ENCODE measurements around the gene CCR8.
"Not testable (repeated sequence)": the region's sequence is repeated elsewhere in the genome, so short reads cannot be mapped to it uniquely, and the experiment has no call there.

Gene CCR8

DNA sequence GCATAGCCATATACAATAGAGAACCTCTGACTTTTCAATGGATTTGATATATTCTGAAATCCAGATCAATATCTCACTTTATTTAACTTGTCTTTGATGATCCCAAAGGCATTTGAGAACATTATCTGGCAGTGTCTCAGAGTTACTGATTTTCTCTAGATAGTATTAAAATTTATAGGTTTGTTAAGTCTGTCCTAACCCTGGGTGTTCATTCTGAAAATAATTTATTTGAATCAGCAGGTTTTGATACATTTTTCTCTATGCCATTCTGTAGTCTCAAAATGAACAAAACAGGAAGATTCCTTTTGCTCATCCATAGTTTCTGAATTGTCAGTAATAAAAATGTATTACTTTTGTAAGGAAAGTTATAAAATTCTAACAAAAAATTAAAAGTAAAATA, 14.3 kb downstream of the CCR8 start:
- TF ChIP-seq, protein P1, sequence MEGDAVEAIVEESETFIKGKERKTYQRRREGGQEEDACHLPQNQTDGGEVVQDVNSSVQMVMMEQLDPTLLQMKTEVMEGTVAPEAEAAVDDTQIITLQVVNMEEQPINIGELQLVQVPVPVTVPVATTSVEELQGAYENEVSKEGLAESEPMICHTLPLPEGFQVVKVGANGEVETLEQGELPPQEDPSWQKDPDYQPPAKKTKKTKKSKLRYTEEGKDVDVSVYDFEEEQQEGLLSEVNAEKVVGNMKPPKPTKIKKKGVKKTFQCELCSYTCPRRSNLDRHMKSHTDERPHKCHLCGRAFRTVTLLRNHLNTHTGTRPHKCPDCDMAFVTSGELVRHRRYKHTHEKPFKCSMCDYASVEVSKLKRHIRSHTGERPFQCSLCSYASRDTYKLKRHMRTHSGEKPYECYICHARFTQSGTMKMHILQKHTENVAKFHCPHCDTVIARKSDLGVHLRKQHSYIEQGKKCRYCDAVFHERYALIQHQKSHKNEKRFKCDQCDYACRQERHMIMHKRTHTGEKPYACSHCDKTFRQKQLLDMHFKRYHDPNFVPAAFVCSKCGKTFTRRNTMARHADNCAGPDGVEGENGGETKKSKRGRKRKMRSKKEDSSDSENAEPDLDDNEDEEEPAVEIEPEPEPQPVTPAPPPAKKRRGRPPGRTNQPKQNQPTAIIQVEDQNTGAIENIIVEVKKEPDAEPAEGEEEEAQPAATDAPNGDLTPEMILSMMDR (IDR thresholded peaks at IDR 0.05; ENCODE audit: extremely low read depth, insufficient read depth, missing control alignments): no peak
- DNase-seq (ENCODE audit: low spot score): no peak
- in situ Hi-C loops (cut with MboI; ENCODE audit: low pct_unique_long_range_greater_than_20kb, low sequenced_read_pairs, unreplicated experiment): no loop called here

GRCh38 chr3:39344746-39345344, 15.3 kb downstream of the CCR8 start:
- no peak for DNase-seq (ENCODE audit: low spot score)
- TF ChIP-seq, protein P1 (IDR thresholded peaks at IDR 0.05; ENCODE audit: extremely low read depth, insufficient read depth, missing control alignments): no peak
- in situ Hi-C loops (cut with MboI; ENCODE audit: low pct_unique_long_range_greater_than_20kb, low sequenced_read_pairs, unreplicated experiment): no loop called here

DNA sequence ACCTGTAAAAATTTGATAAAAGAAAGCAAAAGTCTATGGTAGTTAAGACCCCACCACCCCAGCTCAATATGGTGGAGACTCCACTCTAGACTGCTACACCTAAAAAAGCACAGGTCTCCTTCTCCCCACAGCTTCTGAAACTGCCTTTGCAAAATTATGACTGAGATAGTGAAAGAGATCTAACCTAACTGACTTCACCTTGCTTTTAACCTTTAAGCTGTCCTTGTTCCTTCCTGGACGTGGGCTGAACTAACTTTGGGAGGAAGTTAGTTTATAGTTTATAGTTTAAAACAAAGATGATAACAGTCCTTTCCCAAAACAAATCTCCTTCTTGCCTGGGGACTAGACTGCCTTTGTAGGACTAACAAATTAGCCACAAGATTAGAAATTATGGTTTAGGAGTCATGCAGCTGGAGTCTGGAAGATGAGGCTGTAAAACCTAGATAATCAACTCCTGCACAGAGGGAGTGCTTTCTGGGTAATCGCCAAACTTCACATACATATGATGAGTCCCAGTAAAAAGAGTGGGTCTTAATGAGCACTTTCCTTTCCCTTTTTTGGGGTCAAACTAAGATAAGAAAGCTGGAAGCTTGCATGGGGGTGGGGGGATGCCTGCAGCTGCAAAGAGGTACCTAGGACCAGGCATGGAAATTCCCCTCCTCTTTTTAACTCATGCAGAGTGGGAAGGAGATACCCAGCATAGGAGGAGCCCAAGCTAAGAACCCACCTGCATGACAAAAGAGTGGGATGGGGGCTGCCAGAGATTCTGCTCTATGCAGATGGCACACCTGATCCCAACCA, 17.5 kb downstream of the CCR8 start:
- TF ChIP-seq, protein P1 (IDR thresholded peaks at IDR 0.05; ENCODE audit: extremely low read depth, insufficient read depth, missing control alignments): no peak
- in situ Hi-C loops (cut with MboI; ENCODE audit: low pct_unique_long_range_greater_than_20kb, low sequenced_read_pairs, unreplicated experiment): no loop called here
- DNase-seq (ENCODE audit: low spot score): no peak

GRCh38 chr3:39347586-39347876, 18.0 kb downstream of the CCR8 start:
- TF ChIP-seq, protein P1 (IDR thresholded peaks at IDR 0.05; ENCODE audit: extremely low read depth, insufficient read depth, missing control alignments): no peak
- in situ Hi-C loops (cut with MboI; ENCODE audit: low pct_unique_long_range_greater_than_20kb, low sequenced_read_pairs, unreplicated experiment): no loop called here
- no peak for DNase-seq (ENCODE audit: low spot score)

- DNase-seq (ENCODE audit: low spot score): no peak
- in situ Hi-C loops (cut with MboI; ENCODE audit: low pct_unique_long_range_greater_than_20kb, low sequenced_read_pairs, unreplicated experiment): no loop called here
- TF ChIP-seq, protein P1 (IDR thresholded peaks at IDR 0.05; ENCODE audit: extremely low read depth, insufficient read depth, missing control alignments): no peak
Measured at GRCh38 chr3:39349080-39349479, 19.6 kb downstream of the CCR8 start.

DNA sequence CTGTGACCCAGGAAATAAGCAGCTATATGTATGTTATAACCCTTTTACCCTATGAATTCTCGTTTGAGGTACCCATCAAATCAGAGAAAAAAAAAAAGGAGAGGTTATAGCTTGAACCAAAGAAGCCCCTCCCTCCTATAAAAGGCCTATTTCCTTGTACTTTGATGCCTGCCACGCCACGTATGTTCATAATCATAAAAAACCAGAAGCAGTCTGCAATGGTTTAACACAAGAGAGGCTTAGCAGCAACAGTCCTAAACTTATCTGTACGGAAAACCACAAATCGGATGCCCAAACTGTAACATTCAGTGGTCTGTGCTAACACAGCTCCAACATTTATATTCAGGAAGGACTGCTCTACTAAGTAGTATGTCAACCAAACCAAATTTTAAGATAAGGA, 21.2 kb downstream of the CCR8 start:
- in situ Hi-C loops (cut with MboI; ENCODE audit: low pct_unique_long_range_greater_than_20kb, low sequenced_read_pairs, unreplicated experiment): no loop called here

DNA sequence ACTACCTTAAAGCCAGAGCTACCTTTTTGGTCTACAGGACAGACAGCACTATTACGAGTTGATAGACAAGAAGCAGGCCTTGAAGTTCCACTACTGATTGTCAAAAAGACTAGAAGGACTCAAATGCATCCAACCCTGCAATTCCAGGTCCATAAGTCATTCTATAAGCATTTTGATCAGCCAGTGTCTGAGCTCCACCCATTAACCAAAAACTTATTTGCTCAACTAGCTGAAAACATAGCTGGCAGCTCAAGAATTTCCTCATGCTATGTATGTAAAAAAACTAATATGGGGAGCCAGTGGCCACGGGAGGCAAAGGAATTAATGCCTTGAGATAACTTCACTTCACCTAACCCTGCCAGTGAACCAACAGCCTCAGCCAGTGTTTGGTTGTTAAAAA, 21.6 kb downstream of the CCR8 start:
- DNase-seq (ENCODE audit: low spot score); in situ Hi-C loops (cut with MboI; ENCODE audit: low pct_unique_long_range_greater_than_20kb, low sequenced_read_pairs, unreplicated experiment): not testable (repeated sequence)

More for the DNA sequence above, 21.2 kb downstream of the CCR8 start:
- DNase-seq (ENCODE audit: low spot score): no peak
- TF ChIP-seq, protein P1 (IDR thresholded peaks at IDR 0.05; ENCODE audit: extremely low read depth, insufficient read depth, missing control alignments): no peak

- DNase-seq (ENCODE audit: low spot score); in situ Hi-C loops (cut with MboI; ENCODE audit: low pct_unique_long_range_greater_than_20kb, low sequenced_read_pairs, unreplicated experiment): not testable (repeated sequence)
Measured at GRCh38 chr3:39353168-39353927, 23.8 kb downstream of the CCR8 start.

Measured in GM13977 (cell line).